Measurements from ENCODE around the gene LRSAM1.

The LRSAM1 gene

DNA sequence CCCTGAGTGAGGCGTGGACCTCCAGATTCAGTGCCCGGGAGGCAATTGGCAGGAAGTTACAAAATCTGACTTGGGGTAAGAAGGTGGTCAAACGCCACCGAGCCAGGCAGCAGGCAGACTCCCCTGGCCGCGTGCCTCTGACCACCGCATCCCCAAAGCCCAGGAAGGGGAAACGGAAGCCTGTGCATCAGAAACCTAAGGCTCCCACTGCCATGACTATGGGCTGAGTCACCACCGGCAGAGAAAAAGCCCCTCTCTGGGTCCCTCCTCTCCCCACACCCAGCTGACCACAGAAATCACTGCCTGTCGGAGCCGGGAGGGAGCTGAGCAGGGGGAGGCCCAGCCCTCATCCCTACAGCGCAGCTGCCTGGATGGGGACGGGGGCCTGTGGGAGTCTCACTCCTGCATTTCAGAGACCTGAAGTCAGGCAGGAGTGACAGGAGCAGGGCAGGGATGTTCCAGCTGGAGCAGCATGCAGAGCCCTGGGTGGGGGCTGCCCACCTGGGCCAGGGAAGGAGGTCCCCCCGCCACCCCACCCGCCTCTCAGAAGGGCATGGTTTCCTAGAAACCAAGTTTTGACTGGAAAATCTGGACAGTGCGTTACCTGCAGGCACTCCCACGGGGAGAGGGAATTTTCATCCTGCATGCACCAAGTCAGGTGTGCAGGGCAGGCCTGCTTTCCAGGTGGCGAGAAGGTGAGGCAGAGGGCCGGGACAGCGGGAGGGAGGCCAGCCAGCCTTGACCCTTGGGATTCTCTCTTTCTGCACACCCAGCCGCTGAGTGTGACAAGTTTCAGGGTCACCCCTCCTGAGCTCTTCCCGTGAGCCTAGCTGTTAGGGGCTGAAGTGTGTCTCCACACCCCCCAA lies 68.2 kb downstream of the LRSAM1 start:
- TF ChIP-seq, protein P1, sequence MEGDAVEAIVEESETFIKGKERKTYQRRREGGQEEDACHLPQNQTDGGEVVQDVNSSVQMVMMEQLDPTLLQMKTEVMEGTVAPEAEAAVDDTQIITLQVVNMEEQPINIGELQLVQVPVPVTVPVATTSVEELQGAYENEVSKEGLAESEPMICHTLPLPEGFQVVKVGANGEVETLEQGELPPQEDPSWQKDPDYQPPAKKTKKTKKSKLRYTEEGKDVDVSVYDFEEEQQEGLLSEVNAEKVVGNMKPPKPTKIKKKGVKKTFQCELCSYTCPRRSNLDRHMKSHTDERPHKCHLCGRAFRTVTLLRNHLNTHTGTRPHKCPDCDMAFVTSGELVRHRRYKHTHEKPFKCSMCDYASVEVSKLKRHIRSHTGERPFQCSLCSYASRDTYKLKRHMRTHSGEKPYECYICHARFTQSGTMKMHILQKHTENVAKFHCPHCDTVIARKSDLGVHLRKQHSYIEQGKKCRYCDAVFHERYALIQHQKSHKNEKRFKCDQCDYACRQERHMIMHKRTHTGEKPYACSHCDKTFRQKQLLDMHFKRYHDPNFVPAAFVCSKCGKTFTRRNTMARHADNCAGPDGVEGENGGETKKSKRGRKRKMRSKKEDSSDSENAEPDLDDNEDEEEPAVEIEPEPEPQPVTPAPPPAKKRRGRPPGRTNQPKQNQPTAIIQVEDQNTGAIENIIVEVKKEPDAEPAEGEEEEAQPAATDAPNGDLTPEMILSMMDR (IDR thresholded peaks at IDR 0.05; ENCODE audit: low read depth, low read length) = no peak
- H3K4me3 ChIP-seq (replicated peaks in 1 of 2; ENCODE audit: low read depth in 2 of 2, low read length in 2 of 2) = no peak overlapping the region
- DNase-seq (ENCODE audit: low read depth in 2 of 2) = peak; percentile 95 to 98

DNA sequence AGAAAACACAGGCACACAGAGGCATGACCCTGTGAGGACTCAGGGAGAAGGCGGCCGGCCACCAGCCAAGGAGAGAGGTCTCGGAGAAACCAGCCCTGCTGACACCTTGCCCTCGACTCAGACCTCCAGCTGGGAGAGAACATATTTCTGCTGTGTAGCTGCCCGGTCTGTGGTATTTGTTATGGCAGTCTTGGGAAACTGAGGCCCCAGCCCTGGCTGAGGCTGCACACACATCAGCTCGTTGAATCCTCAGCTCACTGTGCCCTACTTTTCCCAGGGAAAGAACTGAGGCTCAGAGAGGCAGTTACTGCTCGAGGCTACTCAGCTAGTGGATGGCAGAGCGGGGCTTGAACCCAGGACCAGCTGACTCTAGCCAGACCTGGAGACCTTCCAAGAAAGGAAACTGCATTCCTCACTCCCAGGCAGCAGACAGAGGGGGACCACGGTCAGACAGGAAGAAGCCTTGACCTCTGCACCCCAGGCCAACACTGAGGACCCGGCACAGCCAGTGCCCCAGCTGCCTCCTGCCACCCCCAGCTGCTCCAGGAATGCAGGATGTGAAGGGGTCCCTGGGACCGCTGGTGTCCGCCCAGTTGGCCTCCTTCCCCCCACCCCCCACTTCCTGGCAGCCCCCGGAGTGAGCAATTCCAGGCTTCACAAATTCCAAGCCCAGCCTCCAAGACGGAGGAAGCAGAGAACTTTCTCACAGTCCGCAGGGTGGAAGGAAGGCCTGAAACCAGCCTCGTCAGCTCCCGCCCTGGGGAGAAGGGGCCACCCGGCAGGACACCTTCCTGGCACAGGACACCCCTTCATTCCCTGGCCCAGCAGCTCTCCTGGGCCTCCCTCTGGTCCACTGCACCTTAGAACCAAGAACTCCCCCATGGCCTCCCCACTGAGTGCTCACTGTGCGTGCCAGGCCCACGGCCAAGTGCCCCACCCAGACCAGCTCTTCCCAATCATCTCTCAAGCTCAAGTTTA lies 69.9 kb downstream of the LRSAM1 start:
- DNase-seq (ENCODE audit: low read depth in 2 of 2) = peak; percentile 91 to 94
- TF ChIP-seq, protein P1 (IDR thresholded peaks at IDR 0.05; ENCODE audit: low read depth, low read length) = no peak
- H3K4me3 ChIP-seq (replicated peaks in 1 of 2; ENCODE audit: low read depth in 2 of 2, low read length in 2 of 2) = no peak overlapping the region

DNA sequence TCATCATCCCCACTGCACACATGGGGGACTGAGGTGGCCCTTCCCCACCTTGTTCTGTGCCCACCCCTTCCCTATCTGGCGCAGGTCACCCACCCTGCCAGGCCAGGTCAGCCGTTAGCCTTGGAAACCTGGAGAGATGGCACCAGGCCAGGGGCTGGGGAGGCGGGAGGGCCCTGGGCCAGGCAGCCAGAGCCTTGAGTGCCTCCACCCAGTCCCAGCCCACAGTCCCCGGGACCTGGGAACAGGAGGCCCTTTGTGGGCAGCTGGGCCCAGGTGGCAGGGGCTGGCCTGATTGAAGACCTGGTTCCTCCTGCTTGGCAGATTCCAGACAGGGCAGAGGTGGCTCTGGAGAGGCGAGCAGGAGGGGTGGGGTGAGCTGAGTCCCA lies 70.6 kb downstream of the LRSAM1 start:
- no peak for DNase-seq (ENCODE audit: low read depth in 2 of 2)
- H3K4me3 ChIP-seq (replicated peaks in 1 of 2; ENCODE audit: low read depth in 2 of 2, low read length in 2 of 2) = no peak overlapping the region
- TF ChIP-seq, protein P1 (IDR thresholded peaks at IDR 0.05; ENCODE audit: low read depth, low read length) = no peak

DNA sequence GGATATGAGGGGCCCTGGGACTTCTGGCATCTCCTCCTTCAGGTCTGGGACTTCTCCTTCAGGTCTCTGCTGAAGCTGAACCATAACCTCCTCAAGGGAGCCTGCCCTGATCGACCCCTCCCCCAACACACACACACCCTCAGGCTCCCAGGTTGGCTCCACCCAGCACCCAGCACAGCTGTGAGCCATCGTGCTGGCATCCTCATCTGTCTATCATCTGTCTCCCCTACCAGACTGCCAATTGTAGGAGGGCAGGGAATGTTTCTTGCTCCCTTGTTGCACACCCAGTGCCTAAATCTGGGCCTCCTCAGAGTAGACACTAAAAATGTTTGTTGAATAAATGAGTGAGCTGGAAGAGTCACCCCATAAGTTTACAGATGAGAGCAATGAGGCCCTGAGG lies 71.4 kb downstream of the LRSAM1 start:
- H3K4me3 ChIP-seq (replicated peaks in 1 of 2; ENCODE audit: low read depth in 2 of 2, low read length in 2 of 2) = no peak overlapping the region
- peak in 1 of 2 donors; percentile 51 for DNase-seq (ENCODE audit: low read depth in 2 of 2)
- TF ChIP-seq, protein P1 (IDR thresholded peaks at IDR 0.05; ENCODE audit: low read depth, low read length) = no peak

DNA sequence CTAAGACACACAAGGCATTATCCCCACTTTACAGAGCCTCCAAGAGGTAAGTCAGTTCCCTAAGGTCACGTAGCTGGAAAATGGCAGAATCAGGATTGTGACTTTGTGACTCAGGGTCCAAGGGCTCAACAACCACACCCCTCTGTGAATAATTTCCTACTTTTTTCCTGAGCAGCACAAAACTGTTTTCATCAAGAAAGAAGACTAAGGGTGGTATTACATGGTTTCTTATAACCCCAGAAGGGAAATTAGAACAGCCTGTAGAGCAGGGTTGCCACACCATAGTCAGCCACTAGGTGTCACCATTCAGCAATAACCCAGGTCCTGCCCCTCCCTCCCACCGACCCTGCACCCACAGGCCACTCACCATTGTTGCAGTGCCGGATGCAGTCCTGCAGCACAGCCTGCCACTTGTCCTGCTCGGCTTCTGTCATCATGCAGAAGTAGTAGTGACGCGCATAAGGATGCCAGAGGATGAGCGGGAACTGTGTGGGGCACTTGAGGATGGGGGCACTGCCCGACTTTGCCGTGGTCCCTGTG lies 72.1 kb downstream of the LRSAM1 start:
- TF ChIP-seq, protein P1 (IDR thresholded peaks at IDR 0.05; ENCODE audit: low read depth, low read length) = peak; percentile 66
- DNase-seq (ENCODE audit: low read depth in 2 of 2) = peak; percentile 58 to 78
- no peak overlapping the region for H3K4me3 ChIP-seq (replicated peaks in 1 of 2; ENCODE audit: low read depth in 2 of 2, low read length in 2 of 2)

DNA sequence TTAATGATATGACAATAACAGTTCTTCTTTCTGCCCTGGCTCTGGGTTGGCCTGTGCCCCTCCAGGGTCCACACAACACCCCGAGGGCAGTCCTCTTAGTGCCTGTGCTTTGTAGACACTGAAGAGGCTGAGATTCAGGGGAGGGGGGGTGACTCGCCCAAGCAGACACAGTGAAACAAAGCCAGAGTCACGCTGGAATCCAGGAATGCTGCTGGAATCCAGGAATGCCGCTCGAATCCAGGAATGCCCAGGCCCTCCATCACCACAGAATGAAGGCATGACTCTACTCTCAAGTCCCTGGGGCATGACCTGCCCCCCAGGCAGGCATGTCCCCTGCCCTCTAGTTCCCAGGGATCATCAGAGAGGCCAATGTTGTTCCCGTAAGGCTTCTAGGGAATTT lies 73.1 kb downstream of the LRSAM1 start:
- DNase-seq (ENCODE audit: low read depth in 2 of 2) = peak in 1 of 2 donors; percentile 55
- H3K4me3 ChIP-seq (replicated peaks in 1 of 2; ENCODE audit: low read depth in 2 of 2, low read length in 2 of 2) = no peak overlapping the region
- TF ChIP-seq, protein P1 (IDR thresholded peaks at IDR 0.05; ENCODE audit: low read depth, low read length) = no peak

All from cardiac fibroblast (primary cell).